GM12878 (cell line): Measurements from ENCODE around the gene INHA. TPM values are rescaled to one million over a fixed set of nuclear protein-coding genes. Genes with fewer than 3 reads are reported as not detected.

Experiments
- ATAC-seq: fragments of 200-7000 bp; cut with Tn5 transposase; 3 replicates; pipeline ENCODE4 v1.9.1; 2020; ENCODE audit warnings: mild to moderate bottlenecking, moderate library complexity
- BruUV-seq: library from RNA; stranded (reverse); fragments of 400-500 nt; replicated peaks from 2 replicates; lab custom pipeline; 2021; lab: Mats Ljungman, UMichigan
- CTCF ChIA-PET: fragments of 300-600 bp; sonication (Branson Sonifier 250); formaldehyde crosslinking; extraction: SDS; loops from one replicate; lab custom pipeline; 2021; ENCODE audit warnings: inconsistent platforms; lab: Yijun Ruan, JAX
- POLR2A ChIA-PET: fragments of 350-600 bp; formaldehyde crosslinking; extraction: SDS; loops from one replicate; lab custom pipeline; 2021; ENCODE audit warnings: inconsistent platforms; lab: Charles Lee
- RAD21 ChIA-PET: fragments of 300-600 bp; sonication (Branson Sonifier 250); formaldehyde crosslinking; loops from one replicate; lab custom pipeline; 2023; ENCODE audit warnings: antibody characterized with exemption; ENCODE audit not compliant: unreplicated experiment; lab: Charles Lee
- SMC1A ChIA-PET: fragments of 300-600 bp; sonication (Branson Sonifier 250); formaldehyde crosslinking; loops from one replicate; lab custom pipeline; 2023; ENCODE audit not compliant: unreplicated experiment, uncharacterized antibody; lab: Charles Lee
- DNase-seq: peaks from one replicate; pipeline ENCODE4 v3.0.0-alpha.2; 2011; ENCODE audit warnings: low read depth, low spot score
- FAIRE-seq: peaks from 3 replicates; lab custom pipeline; 2011; peaks lifted over from hg19 to GRCh38; lab: Jason Lieb, UNC
- H2AFZ ChIP-seq: 2 replicates; pipeline ENCODE4 v1.6.0; 2011; ENCODE audit warnings: low read depth, low read length, control low read depth; ENCODE audit not compliant: control insufficient read depth
- H3K27ac ChIP-seq: 2 replicates; pipeline ENCODE4 v1.5.1; 2011; ENCODE audit warnings: control low read depth; ENCODE audit not compliant: control insufficient read depth, insufficient read depth
- H3K27me3 ChIP-seq, 2 experiments: replicated peaks in 1 of 2; 2 replicates each; pipeline versions ENCODE4 v1.6.0 to v1.6.1; 2011; ENCODE audit warnings: low read length in 1 of 2; ENCODE audit not compliant: control insufficient read depth in 2 of 2, insufficient read depth in 2 of 2
- H3K36me3 ChIP-seq, 2 experiments: 2 replicates each; pipeline ENCODE4 v1.5.1; 2011; ENCODE audit warnings: low read length in 1 of 2; ENCODE audit not compliant: control insufficient read depth in 2 of 2, insufficient read depth in 2 of 2
- H3K4me1 ChIP-seq: 2 replicates; pipeline ENCODE4 v1.6.1; 2011; ENCODE audit warnings: mild to moderate bottlenecking, low read length, moderate library complexity, mixed read lengths; ENCODE audit not compliant: control insufficient read depth, insufficient read depth
- H3K4me2 ChIP-seq: 2 replicates; pipeline ENCODE4 v1.6.0; 2011; ENCODE audit warnings: control low read depth; ENCODE audit not compliant: control insufficient read depth, insufficient read depth
- H3K4me3 ChIP-seq: fragments of 200-600 bp; sonication (generic); 2 replicates; pipeline ENCODE4 v1.5.1; 2016
- H3K79me2 ChIP-seq: 2 replicates; pipeline ENCODE4 v1.6.0; 2011; ENCODE audit warnings: low read length; ENCODE audit not compliant: control insufficient read depth, insufficient read depth
- H3K9ac ChIP-seq: 2 replicates; pipeline ENCODE4 v1.8.0; 2011; ENCODE audit warnings: low read length, control low read depth, mixed read lengths; ENCODE audit not compliant: control insufficient read depth, insufficient read depth
- H3K9me3 ChIP-seq: replicated peaks from 3 replicates; pipeline ENCODE4 v1.5.1; 2011; ENCODE audit warnings: mild to moderate bottlenecking, low read length; ENCODE audit not compliant: control insufficient read depth, insufficient read depth
- H4K20me1 ChIP-seq: 2 replicates; pipeline ENCODE4 v1.6.0; 2011; ENCODE audit not compliant: control insufficient read depth, insufficient read depth
- JUNB ChIP-seq: IDR thresholded peaks from 2 replicates; pipeline ENCODE4 v1.6.1; 2016; ENCODE audit warnings: antibody characterized with exemption, mild to moderate bottlenecking
- NFXL1 ChIP-seq: fragments of 450-650 bp; IDR thresholded peaks from 2 replicates; pipeline ENCODE4 v1.6.1; 2017; ENCODE audit warnings: antibody characterized with exemption, mild to moderate bottlenecking, borderline replicate concordance
- SREBF2 ChIP-seq: IDR thresholded peaks from 2 replicates; pipeline ENCODE4 v1.6.1; 2012; ENCODE audit warnings: mild to moderate bottlenecking, low read length
- ZSCAN29 ChIP-seq: fragments of 450-650 bp; IDR thresholded peaks from 2 replicates; pipeline ENCODE4 v1.6.1; 2017; ENCODE audit warnings: mild to moderate bottlenecking, moderate library complexity
- WGBS: methylation state at CpG from one replicate; pipeline ENCODE4 v1.1.6; 2016; ENCODE audit warnings: low lambda C conversion rate; ENCODE audit not compliant: insufficient replicate concordance, insufficient coverage; ENCODE audit errors: missing lambda C conversion rate; 5-methylcytosine and 5-hydroxymethylcytosine counted together
- in situ Hi-C: fragments of 300-500 bp; cut with MboI; formaldehyde crosslinking; loops from 9 replicates; pipeline ENCODE4 v1.14.3; 2018; ENCODE audit warnings: mixed read lengths
- intact Hi-C: fragments of 100-400 bp; cut with micrococcal nuclease; formaldehyde crosslinking; loops from one replicate; pipeline ENCODE4 v1.14.2; 2022; ENCODE audit not compliant: unreplicated experiment
- polyA plus RNA-seq, 11 experiments: library from polyadenylated mRNA; depleted of rRNA in 4 of 11; unstranded in 6 of 11; stranded (reverse) in 5 of 11; fragments of >200 nt; fragmentation: Nextera tagmentation in 4 of 11; fragmentation: Illumina TruSeq in 1 of 11; extraction: Ambion mirVana in 4 of 11; extraction: Trizol in 1 of 11; gene quantifications; 1 replicate in 1 of 11; 2 replicates in 10 of 11; pipeline versions ENCODE4 v1.2.1 to v1.2.3, GENCODE V29; 2011 to 2016; ENCODE audit warnings: inconsistent platforms in 2 of 11, missing spikeins in 2 of 11, low read depth in 1 of 11
- total RNA-seq, 4 experiments: library from RNA; depleted of rRNA in 3 of 4; stranded (reverse); fragments of >200 nt in 3 of 4; fragmentation: Illumina TruSeq in 1 of 4; extraction: Trizol in 1 of 4; gene quantifications; 2 replicates each; pipeline versions ENCODE4 v1.2.1 to v1.2.3, GENCODE V29; 2013 to 2021
- TF ChIP-seq, protein P1 (sequence below): fragments of 450-650 bp; conservative IDR thresholded peaks from 2 replicates; pipeline ENCODE4 v1.6.1; 2017; ENCODE audit warnings: mild to moderate bottlenecking, moderate library complexity

The INHA gene
- total and polyA plus RNA-seq, 10 of the 15 experiments (the other 5 are each of a cell fraction or from before 2014, with no cell fraction given): not detected

GRCh38 chr2:219555956-219556355 is 16.2 kb upstream of the INHA start (continued):
- TF ChIP-seq, protein P1, sequence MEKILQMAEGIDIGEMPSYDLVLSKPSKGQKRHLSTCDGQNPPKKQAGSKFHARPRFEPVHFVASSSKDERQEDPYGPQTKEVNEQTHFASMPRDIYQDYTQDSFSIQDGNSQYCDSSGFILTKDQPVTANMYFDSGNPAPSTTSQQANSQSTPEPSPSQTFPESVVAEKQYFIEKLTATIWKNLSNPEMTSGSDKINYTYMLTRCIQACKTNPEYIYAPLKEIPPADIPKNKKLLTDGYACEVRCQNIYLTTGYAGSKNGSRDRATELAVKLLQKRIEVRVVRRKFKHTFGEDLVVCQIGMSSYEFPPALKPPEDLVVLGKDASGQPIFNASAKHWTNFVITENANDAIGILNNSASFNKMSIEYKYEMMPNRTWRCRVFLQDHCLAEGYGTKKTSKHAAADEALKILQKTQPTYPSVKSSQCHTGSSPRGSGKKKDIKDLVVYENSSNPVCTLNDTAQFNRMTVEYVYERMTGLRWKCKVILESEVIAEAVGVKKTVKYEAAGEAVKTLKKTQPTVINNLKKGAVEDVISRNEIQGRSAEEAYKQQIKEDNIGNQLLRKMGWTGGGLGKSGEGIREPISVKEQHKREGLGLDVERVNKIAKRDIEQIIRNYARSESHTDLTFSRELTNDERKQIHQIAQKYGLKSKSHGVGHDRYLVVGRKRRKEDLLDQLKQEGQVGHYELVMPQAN: no peak
- no peak for TF ChIP-seq ZSCAN29

- Histone ChIP-seq H3K79me2 (no peaks in the 10 kb centered on the region), H3K27me3 (peaks cover 0 to 3% of the 10 kb centered on the region in 2 experiments; a peak in 3 of 4 replicates)
- in situ Hi-C loops: no loop called here
- ATAC-seq: no peak
- TF ChIP-seq SREBF2 (no peak), JUNB (no peak), NFXL1 (no peak)
- TF ChIP-seq, all 136 proteins: peak for 0
- WGBS: 48% methylated on average over 19 of the region's 19 CpGs
- H3K4me1 ChIP-seq: no peaks in the 10 kb centered on the region; the same call in 1 of the 2 replicates
- H3K9ac ChIP-seq: no peak overlapping the region
- no peak overlapping the region for H3K27ac ChIP-seq
- SMC1A ChIA-PET: no interaction called here
- H2AFZ ChIP-seq: no peak overlapping the region
- H3K36me3 ChIP-seq: no peaks in the 10 kb centered on the region
- POLR2A ChIA-PET: no interaction called here
- RAD21 ChIA-PET: no interaction called here
- no peak overlapping the region for H3K4me2 ChIP-seq
- no peaks in the 10 kb centered on the region; the same call in 2 of the 3 replicates for H3K9me3 ChIP-seq
- FAIRE-seq: no peak
- BruUV-seq: no TSS peak
- no peak overlapping the region for H3K4me3 ChIP-seq
- intact Hi-C loops: no loop called here
- no peaks in the 10 kb centered on the region for H4K20me1 ChIP-seq
- no peak for DNase-seq
- CTCF ChIA-PET: no interaction called here
These were observed 15.7 kb upstream of the INHA start for GRCh38 chr2:219556413-219556812.
